Epidermal melanocyte (primary cell): ENCODE data around the gene FZR1.
A peak's percentile ranks its signal among the peaks of the same experiment; 100 is the strongest.
"Not testable (repeated sequence)": the region's sequence is repeated elsewhere in the genome, so short reads cannot be mapped to it uniquely, and the experiment has no call there.

Experiments
- DNase-seq: peaks from one replicate; pipeline ENCODE4 v3.0.0; 2011; ENCODE audit warnings: low spot score; ENCODE audit not compliant: insufficient read length

FZR1 gene

GRCh38 chr19:3544058-3544376, 37.9 kb downstream of the FZR1 start:
- DNase-seq = no peak

- peak; percentile 73 for DNase-seq
Observed at GRCh38 chr19:3544742-3545668, 38.9 kb downstream of the FZR1 start.

DNA sequence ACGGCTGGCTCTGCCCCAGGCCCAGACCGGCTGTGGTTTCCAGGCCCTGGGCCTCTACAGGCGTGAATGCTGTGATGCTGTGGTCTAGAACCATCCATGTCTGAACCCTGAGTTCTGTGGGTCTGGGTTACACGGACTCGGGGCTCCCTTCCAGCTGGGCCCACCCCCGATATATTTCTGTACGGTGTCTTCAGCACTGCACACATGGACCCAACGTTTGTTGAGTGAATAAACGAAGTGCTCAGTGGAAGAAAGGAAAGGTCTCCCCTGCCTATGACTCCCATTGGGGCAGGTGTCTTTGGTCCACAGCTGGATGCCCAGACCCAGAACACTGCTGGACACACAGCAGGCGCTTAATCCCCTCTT, 39.5 kb downstream of the FZR1 start:
- no peak for DNase-seq

GRCh38 chr19:3546119-3546518, 40.0 kb downstream of the FZR1 start:
- DNase-seq = no peak

DNA sequence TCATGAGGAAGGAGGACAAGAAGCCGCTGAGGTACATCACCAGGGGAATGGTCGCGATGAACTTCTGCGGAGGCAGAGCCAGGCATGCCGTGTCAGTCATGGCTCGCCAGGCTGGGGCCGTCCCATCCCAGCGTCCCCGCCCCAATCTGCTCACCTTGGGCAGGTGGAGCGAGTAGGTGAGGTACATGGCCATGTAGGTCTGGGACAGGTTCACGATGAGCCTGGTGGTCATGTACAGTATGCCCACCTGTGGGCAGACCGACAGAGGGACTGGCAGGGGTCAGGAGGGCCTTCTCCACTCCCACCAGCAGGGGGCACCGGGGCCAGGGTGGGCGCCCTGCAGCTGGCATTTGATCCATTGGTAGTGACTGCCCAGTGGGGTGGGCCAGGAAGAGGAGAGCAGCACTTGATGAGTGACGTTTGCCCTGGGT, 41.2 kb downstream of the FZR1 start:
- DNase-seq = no peak

DNA sequence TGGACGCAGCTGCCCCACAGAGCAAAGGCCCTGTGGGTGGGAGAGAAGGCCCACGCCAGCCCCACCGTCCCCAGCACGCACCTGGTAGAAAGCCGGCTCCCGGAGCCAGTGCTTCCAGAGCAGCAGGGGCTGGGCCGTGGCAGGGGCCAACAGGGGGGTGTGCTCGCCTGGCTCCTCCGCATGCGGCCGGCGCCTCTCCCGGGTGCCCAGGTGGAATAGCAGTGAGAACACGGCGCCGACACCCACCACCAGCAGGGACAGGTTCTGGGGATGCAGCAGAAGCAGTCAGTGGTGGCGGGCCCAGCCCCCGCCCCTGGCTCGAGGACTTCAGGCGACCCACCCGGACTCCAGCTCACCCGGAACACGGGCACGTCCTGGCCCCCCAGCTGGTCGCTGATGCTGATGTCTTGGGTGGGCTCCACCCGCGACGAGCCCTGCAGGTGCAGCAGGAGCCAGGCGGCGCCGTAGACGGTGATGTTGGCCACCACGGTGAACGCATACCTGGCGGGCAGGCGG, 41.7 kb downstream of the FZR1 start:
- DNase-seq = no peak

DNA sequence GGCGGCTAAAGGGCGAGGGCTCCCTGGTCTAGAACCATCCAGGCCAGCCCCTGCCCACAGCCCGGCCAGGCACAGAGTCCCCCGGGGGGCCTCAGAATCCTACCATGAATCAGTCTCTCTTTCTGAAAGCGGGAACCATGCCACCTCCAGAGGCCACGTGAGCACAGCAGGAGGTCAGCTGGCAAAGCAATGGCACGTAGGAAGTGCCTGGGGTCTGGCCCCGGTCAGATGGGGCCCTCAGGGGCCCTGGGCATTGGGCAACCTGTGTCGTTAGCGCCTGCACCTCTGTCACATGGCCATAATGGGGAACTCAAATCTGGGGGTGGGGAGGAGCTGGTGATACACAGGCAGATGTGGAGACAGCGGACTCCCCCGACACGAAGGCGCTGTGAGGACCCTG, 42.5 kb downstream of the FZR1 start:
- DNase-seq = no peak

DNA sequence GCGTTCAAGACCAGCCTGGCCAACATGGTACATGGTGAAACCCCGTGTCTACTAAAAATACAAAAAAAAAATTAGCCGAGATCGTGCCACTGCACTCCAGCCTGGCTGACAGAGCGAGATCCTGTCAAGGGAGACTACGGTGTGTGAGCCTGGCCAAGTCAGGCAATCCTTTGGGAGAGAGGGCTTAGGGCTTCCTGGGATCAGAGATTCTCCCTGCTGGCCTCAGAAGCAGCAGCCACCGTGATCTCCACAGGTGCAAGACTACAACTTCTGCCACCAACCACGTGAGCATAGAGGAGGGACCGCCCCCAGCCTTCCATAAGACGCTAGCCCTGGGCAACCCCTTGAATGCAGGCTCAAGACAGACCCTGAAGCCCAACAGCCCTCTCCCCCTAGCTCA, 43.7 kb downstream of the FZR1 start:
- DNase-seq = no peak

GRCh38 chr19:3550947-3551791, 45.1 kb downstream of the FZR1 start:
- no peak for DNase-seq

GRCh38 chr19:3551792-3552095, 45.6 kb downstream of the FZR1 start:
- no peak for DNase-seq

DNA sequence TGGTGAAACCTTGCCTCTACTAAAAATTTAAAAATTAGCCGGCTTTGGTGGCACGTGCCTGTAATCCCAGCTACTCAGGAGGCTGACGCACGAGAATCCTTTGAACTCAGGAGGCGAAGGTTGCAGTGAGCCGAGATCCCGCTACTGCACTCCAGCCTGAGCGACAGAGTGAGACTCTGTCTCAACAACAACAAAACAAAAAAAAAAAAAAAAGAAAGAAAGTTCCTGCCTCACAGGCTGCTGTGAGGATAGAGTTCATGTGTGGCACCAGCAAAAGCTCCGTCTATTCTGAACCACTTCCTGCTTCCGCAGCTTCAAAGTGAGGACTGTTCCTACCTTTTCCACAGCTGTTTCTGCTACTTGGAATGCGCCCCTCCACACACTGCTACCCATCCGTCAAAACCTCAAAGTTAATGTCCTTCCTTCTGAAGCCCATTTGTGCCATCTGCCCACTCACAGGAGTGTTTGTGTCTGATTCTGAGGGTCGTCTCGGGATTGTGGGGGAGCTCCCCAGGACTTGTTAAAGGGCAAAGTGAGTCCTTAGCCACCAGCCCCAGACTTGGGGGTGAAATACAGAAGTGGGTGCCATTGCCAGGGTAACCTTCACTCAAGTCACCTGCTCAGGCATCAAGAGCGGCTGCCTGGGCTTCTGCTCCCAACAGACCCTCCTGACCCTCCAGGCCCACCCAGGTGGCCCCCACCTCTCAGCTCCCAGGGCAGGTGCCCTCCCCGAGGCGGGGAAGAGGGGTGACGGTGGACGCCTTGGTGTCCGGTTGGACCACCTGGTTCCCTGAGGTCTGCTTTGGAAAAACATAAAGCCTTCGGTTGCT, 48.4 kb downstream of the FZR1 start:
- DNase-seq = no peak

GRCh38 chr19:3555653-3556422, 49.7 kb downstream of the FZR1 start:
- DNase-seq = no peak

GRCh38 chr19:3556423-3556977, 50.4 kb downstream of the FZR1 start:
- DNase-seq = no peak

DNA sequence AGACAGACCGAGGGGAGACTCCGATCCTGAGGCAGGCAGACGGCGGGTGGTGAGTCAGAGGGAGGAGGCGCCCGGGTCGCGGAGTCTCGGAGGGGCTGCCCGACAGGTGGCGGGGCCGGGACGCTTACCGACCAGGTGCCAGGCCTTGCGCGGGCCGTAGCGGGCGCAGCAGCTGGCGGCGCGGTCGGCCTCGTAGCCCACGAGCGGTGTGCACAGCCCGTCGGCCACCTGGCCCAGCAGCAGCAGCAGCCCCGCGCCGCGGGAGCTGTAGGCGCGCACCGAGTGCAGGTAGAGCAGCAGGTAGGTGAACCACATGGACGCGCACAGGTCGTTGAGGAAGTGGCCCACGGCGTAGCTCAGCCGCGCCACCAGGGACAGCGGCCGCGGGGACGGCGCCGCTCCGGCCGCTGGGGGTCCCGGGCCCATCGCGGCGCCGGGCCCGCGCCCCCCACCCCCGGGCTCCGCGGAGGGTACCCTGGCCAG, 50.9 kb downstream of the FZR1 start:
- DNase-seq = no peak

- peak; percentile 99 for DNase-seq
Observed at GRCh38 chr19:3557461-3558248, 51.5 kb downstream of the FZR1 start, which contains the start of gene MFSD12. Gene MFSD12, minus strand, starts transcription at chr19:3557586. Its CDS starts 183 bp downstream, at chr19:3557403.

DNA sequence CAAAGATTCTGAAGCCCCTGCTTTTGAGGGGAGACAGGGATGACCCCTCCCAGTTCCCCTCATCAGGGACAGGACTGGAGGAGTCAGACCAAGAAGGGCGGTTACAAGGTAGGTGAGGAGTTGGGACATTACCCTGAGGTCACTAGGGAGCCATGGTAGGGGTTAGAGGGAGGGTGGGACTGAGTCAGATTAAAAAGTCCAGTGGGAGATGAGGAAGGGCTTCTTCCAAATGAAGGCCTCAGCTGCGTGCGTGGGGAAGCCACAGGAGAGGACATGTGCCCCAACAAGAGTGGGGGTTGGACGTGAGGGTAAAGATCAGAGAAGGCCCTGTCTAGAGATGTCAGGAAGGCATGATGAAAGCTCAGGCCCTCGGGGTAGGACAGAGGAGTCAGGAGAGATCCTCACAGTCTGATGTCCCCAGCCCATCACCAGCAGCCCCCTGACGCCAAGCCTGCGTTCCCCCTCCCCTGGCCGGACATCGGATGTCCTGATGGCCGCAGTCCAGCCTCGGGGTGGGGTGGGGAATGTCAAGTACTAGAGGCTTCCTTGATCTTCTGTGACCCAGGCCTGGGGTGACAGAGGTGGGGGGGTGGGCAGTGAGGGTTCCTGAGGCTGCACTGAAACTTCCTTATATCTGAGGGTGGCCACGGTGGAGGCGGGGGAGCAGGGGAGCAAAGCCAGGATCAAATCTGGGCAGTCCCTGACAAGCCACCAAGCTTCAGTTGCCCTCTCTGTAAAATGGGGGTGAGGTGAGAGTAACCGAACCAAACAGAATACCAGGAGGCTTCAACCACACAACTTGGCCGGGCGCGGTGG, 57.8 kb downstream of the FZR1 start:
- DNase-seq = peak; percentile 12

GRCh38 chr19:3565139-3565538, 59.0 kb downstream of the FZR1 start:
- DNase-seq = peak; percentile 19

DNA sequence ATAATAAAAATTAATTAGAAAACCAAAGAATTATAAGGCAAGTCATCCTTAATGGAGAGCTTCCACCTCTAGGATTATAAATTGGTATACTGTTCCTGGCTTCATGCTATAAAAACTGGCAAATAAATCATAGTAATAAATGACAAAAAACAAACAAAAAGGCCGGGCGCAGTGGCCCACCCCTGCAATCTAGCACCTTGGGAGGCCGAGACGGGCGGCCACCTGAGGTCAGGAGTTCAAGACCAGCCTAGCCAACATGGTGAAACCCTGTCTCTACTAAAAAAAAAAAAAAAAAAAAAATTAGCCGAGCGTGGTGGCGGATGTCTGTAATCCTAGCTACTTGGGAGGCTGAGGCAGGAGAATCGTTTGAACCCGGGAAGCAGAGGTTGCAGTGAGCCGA, 63.9 kb downstream of the FZR1 start:
- DNase-seq = not testable (repeated sequence)

GRCh38 chr19:3570606-3571011, 64.5 kb downstream of the FZR1 start:
- DNase-seq = peak; percentile 48
